Stimulated activated CD4-positive, alpha-beta T cell treated with anti-CD3 and anti-CD28 coated beads, Interleukin-2, amount 100 ng/mL, for 24 hours (primary cell): ENCODE results near the gene DHRSX.
"Not testable (repeated sequence)": the region's sequence is repeated elsewhere in the genome, so short reads cannot be mapped to it uniquely, and the experiment has no call there.

Experiments used
- DNase-seq, 2 donors: peaks; one replicate each; pipeline ENCODE4 v3.0.0-alpha.2; 2020

Gene DHRSX

DNA sequence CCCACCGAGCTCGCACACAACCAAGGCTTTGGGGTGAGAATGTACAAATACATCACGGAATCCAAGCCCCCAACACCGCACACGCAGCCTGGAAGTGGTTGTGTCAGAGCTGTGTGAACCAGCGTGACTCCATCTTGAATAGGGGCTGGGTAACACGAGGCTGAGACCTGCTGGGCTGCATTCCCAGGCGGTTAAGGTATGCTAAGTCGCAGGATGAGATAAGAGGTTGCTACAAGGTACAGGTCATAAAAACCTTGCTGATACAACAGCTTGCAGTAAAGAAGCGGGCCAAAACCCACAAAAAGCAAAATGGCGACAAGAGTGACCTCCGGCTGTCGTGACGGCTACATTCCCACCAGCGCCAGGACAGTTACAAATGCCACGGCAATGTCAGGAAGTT lies 258.4 kb downstream of the DHRSX start:
- no peak for DNase-seq

GRCh38 chrX:2241496-2241895 lies 259.3 kb downstream of the DHRSX start:
- not testable (repeated sequence) for DNase-seq

DNA sequence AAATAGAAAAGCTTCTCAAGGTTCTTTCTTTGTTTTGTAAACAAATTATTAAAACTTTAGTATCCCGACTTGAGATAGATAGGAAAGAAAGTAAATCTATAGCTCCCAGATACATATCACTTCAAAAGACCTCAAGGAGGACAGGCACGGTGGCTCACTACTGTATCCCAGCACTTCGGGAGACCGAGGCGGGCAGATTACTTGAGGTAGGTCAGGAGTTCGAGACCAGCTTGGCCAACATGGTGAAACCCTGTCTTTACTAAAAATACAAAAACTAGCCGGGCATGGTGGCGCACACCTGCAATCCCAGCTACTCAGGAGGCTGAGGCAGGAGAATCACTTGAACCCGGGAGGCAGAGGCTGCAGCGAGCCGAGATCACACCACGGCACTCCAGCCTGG lies 260.0 kb downstream of the DHRSX start:
- DNase-seq: not testable (repeated sequence)

GRCh38 chrX:2237976-2238375 lies 262.8 kb downstream of the DHRSX start:
- DNase-seq: no peak

GRCh38 chrX:2231570-2232192 lies 269.1 kb downstream of the DHRSX start:
- no peak for DNase-seq

GRCh38 chrX:2230457-2230856 lies 270.3 kb downstream of the DHRSX start:
- DNase-seq: no peak

- no peak for DNase-seq
Observed at GRCh38 chrX:2228536-2228935, 272.2 kb downstream of the DHRSX start.

DNA sequence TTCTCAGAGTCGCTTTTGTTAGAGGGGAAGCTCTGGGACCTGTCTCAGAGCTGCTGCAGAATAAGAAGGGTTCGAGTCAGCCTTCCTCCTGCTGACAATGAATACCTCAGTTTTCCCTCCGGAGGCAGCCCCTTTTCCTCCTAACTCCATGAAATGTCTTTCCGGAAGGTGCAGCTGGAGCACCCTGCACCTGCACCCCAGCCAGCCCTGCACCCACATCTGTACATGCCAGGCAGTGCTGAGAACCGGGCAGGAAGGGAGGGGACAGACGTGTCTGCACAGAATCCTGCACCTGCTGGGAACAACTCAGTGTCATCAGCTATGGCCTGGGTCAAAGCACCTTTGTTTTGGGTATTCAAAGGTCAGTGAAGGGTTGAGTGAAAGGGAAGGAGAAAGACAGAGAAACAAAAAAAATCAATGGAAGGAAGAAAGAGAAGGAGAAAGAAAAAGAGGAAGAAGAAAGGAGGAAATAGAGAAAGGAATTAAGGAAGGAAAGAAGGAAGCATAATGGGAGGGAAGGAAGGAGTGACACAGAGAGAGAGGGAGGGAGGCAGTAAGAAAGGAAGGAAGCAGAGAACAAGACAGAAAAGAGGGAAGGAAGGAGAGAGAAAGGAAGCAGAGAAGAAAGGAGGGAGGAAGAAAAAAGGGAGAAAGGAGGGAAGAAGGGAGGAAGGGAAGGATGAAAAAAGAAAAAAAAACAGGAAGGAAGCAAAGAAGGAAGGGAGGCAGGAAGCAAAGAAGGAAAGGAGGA lies 273.7 kb downstream of the DHRSX start:
- DNase-seq: no peak

DNA sequence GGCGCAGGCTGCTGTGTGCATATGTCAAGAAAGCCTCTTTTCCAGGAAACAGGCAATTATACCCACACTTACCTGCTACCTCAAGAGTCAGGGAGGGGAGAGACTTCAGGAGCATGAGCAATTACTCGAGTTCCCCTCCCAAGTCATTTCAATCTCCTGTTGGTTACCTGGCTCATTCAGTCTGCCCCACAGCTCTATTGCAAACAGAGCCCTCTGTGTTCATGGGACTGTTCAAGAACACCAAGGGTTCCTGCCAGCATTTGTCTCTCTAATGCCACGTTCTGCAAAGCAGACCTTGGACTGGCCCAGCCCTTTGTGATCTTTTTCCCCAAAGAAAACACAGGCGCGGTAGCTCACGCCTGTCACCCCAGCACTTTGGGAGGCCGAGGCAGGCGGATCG lies 274.6 kb downstream of the DHRSX start:
- DNase-seq: no peak

- no peak for DNase-seq
Observed at GRCh38 chrX:2224597-2225235, 276.1 kb downstream of the DHRSX start.

DNA sequence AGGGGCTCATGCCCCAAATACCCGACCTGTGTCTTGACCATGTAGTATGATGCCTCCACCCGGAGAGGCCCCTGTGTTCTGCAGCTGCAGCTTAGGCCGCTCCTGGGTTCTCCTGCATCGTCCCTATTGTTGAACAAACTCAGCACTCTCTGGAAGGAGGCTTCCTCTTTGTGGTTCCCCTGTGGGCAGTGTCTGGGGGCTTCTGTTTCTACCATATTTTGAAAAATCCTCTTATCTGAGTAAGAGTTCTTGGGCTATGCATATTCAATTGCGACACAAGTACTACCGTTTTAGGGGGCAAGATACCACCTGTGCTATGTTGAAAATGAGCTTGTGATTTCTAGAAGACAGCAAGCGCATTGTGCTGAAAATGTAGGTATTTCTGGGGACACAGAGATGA lies 276.6 kb downstream of the DHRSX start:
- DNase-seq: no peak

GRCh38 chrX:2220829-2221567 lies 279.8 kb downstream of the DHRSX start:
- no peak for DNase-seq

DNA sequence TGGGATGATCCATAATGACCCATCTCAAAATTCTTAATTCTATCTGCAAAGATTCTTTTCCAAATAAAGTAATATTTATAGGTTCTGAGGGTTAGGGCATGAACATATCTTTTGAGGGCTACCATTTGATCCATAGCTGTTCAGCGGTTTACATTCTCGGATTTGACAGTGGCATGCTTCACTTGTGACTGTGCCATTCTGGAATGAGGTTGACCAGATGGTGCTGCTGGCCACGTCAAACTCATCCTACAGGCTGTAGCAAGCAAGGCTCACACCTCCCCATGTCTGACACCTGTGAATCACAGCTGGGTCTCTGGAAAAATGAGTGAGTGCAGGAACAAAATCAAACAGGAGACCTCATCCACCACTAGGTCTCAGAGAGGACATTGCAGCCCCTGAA lies 280.5 kb downstream of the DHRSX start:
- no peak for DNase-seq

DNA sequence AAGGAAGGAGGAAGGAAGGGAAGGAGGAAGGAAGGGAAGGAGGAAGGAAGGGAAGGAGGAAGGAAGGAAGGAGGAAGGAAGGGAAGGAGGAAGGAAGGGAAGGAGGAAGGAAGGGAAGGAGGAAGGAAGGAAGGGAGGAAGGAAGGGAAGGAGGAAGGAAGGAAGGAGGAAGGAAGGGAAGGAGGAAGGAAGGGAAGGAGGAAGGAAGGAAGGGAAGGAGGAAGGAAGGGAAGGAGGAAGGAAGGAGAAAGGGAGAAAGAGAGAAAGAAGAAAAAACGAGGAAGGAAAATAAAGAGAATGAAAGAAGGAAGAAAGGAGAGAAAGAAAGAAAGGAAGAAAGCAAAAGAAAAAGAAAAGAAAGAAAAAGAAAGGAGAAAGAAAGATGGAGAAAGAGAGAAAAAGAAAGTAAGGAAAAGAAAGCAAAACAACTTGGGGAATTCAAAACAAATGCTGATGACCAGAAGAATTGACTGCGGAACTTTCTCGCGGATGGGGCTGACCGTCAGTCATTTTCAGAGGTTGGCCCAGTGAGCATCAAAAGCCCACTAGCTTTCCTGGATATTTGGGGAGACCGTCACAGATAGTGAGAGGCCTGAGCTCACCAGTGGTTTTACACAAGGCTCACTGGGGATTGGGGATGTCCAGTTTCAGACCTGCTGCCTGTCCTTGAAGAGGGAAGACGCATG lies 286.5 kb downstream of the DHRSX start:
- DNase-seq: not testable (repeated sequence)

GRCh38 chrX:2211667-2212066 lies 289.1 kb downstream of the DHRSX start:
- DNase-seq: not testable (repeated sequence)

- DNase-seq: no peak
Observed at GRCh38 chrX:2193273-2193592, 307.5 kb downstream of the DHRSX start.

- no peak for DNase-seq
Observed at GRCh38 chrX:2192584-2193272, 308.0 kb downstream of the DHRSX start.

- DNase-seq: no peak
Observed at GRCh38 chrX:2188840-2189239, 311.9 kb downstream of the DHRSX start.

GRCh38 chrX:2188330-2188792 lies 312.4 kb downstream of the DHRSX start:
- DNase-seq: no peak

DNA sequence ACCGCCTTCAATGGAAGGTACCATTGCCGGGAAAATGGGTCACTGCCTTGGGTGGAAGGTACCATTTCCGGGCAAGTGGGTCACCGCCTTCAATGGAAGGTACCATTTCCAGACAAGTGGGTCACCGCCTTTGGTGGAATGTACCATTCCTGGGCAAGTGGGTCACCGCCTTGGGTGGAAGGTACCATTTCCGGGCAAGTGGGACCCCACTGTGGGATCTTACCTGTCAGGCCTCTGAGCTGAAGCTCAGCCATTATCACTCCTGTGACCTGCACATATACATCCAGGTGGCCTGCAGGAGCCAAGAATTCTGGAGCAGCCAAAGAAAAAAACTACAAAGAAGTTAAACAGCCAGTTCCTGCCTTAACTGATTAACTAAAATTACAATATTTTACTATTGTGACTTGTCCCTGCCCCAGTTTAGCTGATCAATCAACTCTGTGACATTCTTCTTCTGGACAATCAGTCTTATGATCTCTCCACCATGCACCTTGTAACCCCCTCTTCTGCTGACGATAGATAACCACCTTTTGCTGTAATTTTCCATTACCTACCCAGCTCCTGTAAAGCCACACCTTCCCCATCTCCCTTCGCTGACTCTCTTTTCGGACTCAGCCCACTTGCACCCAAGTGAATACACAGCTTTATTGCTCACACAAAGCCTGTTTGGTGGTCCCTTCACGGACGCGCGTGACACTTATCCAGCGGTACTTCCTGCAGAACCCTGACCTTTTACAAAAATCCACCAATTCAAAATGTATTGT lies 313.2 kb downstream of the DHRSX start:
- DNase-seq: no peak

- DNase-seq: no peak
Observed at GRCh38 chrX:2185341-2186082, 315.3 kb downstream of the DHRSX start.
